Testis (tissue), 2 donors: ENCODE measurements around the gene AP1G1.

Experiments
- CTCF ChIP-seq, 3 experiments: fragments of 450-650 bp in 2 of 3; fragments of 200-600 bp in 1 of 3; sonication (generic) in 1 of 3; IDR thresholded peaks; one replicate each; pipeline ENCODE4 v1.5.1; 2016 to 2019; ENCODE audit warnings: antibody characterized with exemption in 3 of 3, mild to moderate bottlenecking in 2 of 3, moderate library complexity in 1 of 3
- POLR2A ChIP-seq: fragments of 450-650 bp; IDR thresholded peaks from one replicate; pipeline ENCODE4 v1.6.1; 2017; ENCODE audit warnings: antibody characterized with exemption, mild to moderate bottlenecking, moderate library complexity

GRCh38 chr16:71737501-71737900 lies 71.1 kb downstream of the AP1G1 start:
- TF ChIP-seq CTCF (IDR thresholded peaks at IDR 0.05) (no peak), POLR2A (no peak)
